ENCODE results near the gene PIK3CG.

GRCh38 chr7:106855540-106856132 lies 9.4 kb upstream of the PIK3CG start:
- TF ChIP-seq, protein P1, sequence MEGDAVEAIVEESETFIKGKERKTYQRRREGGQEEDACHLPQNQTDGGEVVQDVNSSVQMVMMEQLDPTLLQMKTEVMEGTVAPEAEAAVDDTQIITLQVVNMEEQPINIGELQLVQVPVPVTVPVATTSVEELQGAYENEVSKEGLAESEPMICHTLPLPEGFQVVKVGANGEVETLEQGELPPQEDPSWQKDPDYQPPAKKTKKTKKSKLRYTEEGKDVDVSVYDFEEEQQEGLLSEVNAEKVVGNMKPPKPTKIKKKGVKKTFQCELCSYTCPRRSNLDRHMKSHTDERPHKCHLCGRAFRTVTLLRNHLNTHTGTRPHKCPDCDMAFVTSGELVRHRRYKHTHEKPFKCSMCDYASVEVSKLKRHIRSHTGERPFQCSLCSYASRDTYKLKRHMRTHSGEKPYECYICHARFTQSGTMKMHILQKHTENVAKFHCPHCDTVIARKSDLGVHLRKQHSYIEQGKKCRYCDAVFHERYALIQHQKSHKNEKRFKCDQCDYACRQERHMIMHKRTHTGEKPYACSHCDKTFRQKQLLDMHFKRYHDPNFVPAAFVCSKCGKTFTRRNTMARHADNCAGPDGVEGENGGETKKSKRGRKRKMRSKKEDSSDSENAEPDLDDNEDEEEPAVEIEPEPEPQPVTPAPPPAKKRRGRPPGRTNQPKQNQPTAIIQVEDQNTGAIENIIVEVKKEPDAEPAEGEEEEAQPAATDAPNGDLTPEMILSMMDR (IDR thresholded peaks at IDR 0.05) = no peak
- TF ChIP-seq EP300 (IDR thresholded peaks at IDR 0.05) = no peak

All from stomach (tissue), 4 donors.